Thyroid gland (tissue), 4 donors: ENCODE data around the gene OOSP1. TPM values are rescaled to one million over a fixed set of nuclear protein-coding genes. Genes with fewer than 3 reads are reported as not detected.

ENCODE experiments used
- DNase-seq, 2 donors: peaks; one replicate each; pipeline ENCODE4 v3.0.0-alpha.2; 2019
- H3K27ac ChIP-seq, 3 donors: fragments of 200-600 bp; sonication (generic); 1 replicate in 2 of 3; 2 replicates in 1 of 3; pipeline ENCODE4 v1.5.1; 2016 to 2019; ENCODE audit warnings: mild to moderate bottlenecking in 1 of 3, moderate library complexity in 1 of 3
- H3K27me3 ChIP-seq: fragments of 200-600 bp; sonication (generic); one replicate; pipeline ENCODE4 v1.5.1; 2019
- H3K36me3 ChIP-seq, 2 donors: fragments of 200-600 bp; sonication (generic); one replicate each; pipeline ENCODE4 v1.5.1; 2016 to 2019
- H3K4me1 ChIP-seq, 2 donors: fragments of 200-600 bp; sonication (generic); one replicate each; pipeline ENCODE4 v1.5.1; 2017 to 2019
- H3K4me3 ChIP-seq, 3 donors: fragments of 200-600 bp; sonication (generic); replicated peaks in 1 of 3; 1 replicate in 2 of 3; 2 replicates in 1 of 3; pipeline ENCODE4 v1.5.1; 2016; ENCODE audit warnings: mild to moderate bottlenecking in 1 of 3
- H3K9me3 ChIP-seq: fragments of 200-600 bp; sonication (generic); one replicate; pipeline ENCODE4 v1.5.1; 2017
- CTCF ChIP-seq, 6 experiments: fragments of 200-600 bp in 3 of 6; fragments of 450-650 bp in 3 of 6; sonication (generic) in 3 of 6; IDR thresholded peaks; one replicate each; pipeline ENCODE4 v1.5.1; 2016 to 2019; ENCODE audit warnings: antibody characterized with exemption in 6 of 6, mild to moderate bottlenecking in 2 of 6, inconsistent platforms in 1 of 6, moderate library complexity in 1 of 6
- POLR2A ChIP-seq, 2 donors: fragments of 450-650 bp; IDR thresholded peaks; one replicate each; pipeline ENCODE4 v1.6.1; 2017; ENCODE audit warnings: antibody characterized with exemption in 2 of 2, mild to moderate bottlenecking in 2 of 2, moderate library complexity in 1 of 2
- WGBS, 2 donors: methylation state at CpG; one replicate each; pipeline ENCODE4 v1.1.5; 2017; 5-methylcytosine and 5-hydroxymethylcytosine counted together
- intact Hi-C: fragments of 100-400 bp; cut with DNase I; formaldehyde crosslinking; loops from one replicate; pipeline ENCODE4 v1.15.1; 2023
- total RNA-seq, 4 donors: library from RNA; depleted of rRNA; stranded (reverse); fragments of >200 nt; gene quantifications; one replicate each; pipeline ENCODE4 v1.2.3, GENCODE V29; 2016

Gene OOSP1
- total RNA-seq, 4 donors from 2014 or later, result not detected

- Histone ChIP-seq H3K9me3 (no peaks in the 10 kb centered on the region), H3K4me3 (no peak overlapping the region), H3K36me3 (no peaks in the 10 kb centered on the region), H3K27me3 (no peaks in the 10 kb centered on the region), H3K4me1 (no peaks in the 10 kb centered on the region), H3K27ac (no peak overlapping the region)
- TF ChIP-seq CTCF (IDR thresholded peaks at IDR 0.05), result no peak
- TF ChIP-seq POLR2A (IDR thresholded peaks at IDR 0.05), result no peak
- intact Hi-C loops, result no loop called here
- 68 to 91% methylated on average over 1 of the region's 1 CpG for WGBS, 2 donors
- no peak for DNase-seq
Observed at GRCh38 chr11:59983212-59983611, 45.0 kb downstream of the OOSP1 start.

GRCh38 chr11:59984368-59984767 is 46.1 kb downstream of the OOSP1 start:
- 84 to 94% methylated on average over 3 of the region's 3 CpGs for WGBS, 2 donors
- Histone ChIP-seq H3K27me3 (no peaks in the 10 kb centered on the region), H3K27ac (no peak overlapping the region), H3K4me1 (no peaks in the 10 kb centered on the region), H3K9me3 (no peaks in the 10 kb centered on the region), H3K36me3 (no peaks in the 10 kb centered on the region), H3K4me3 (no peak overlapping the region)
- DNase-seq, result no peak
- TF ChIP-seq POLR2A (IDR thresholded peaks at IDR 0.05), result no peak
- TF ChIP-seq CTCF (IDR thresholded peaks at IDR 0.05), result no peak
- intact Hi-C loops, result no loop called here

GRCh38 chr11:59990421-59990820 is 52.2 kb downstream of the OOSP1 start:
- Histone ChIP-seq H3K4me1 (no peaks in the 10 kb centered on the region), H3K36me3 (no peaks in the 10 kb centered on the region), H3K27ac (no peak overlapping the region), H3K27me3 (no peaks in the 10 kb centered on the region), H3K9me3 (no peaks in the 10 kb centered on the region), H3K4me3 (no peak overlapping the region)
- 74 to 77% methylated on average over 1 of the region's 1 CpG for WGBS, 2 donors
- TF ChIP-seq CTCF (IDR thresholded peaks at IDR 0.05) (no peak), POLR2A (IDR thresholded peaks at IDR 0.05) (no peak)
- no peak for DNase-seq
- intact Hi-C loops, result no loop called here

GRCh38 chr11:59992425-59992824 is 54.2 kb downstream of the OOSP1 start:
- H3K27ac ChIP-seq, result no peak overlapping the region
- no peaks in the 10 kb centered on the region for H3K4me1 ChIP-seq
- H3K27me3 ChIP-seq, result no peaks in the 10 kb centered on the region
- H3K9me3 ChIP-seq, result no peaks in the 10 kb centered on the region
- DNase-seq, result no peak
- intact Hi-C loops, result no loop called here
- H3K36me3 ChIP-seq, result no peaks in the 10 kb centered on the region
- H3K4me3 ChIP-seq, result no peak overlapping the region
- 68 to 71% methylated on average over 5 of the region's 5 CpGs for WGBS, 2 donors
- no peak for TF ChIP-seq POLR2A (IDR thresholded peaks at IDR 0.05)
- no peak for TF ChIP-seq CTCF (IDR thresholded peaks at IDR 0.05)

GRCh38 chr11:59997800-59998199 is 59.6 kb downstream of the OOSP1 start:
- intact Hi-C loops, result no loop called here
- WGBS, 2 donors, result 61 to 75% methylated on average over 2 of the region's 2 CpGs
- Histone ChIP-seq H3K36me3 (no peaks in the 10 kb centered on the region), H3K4me1 (no peaks in the 10 kb centered on the region), H3K4me3 (no peak overlapping the region), H3K9me3 (no peaks in the 10 kb centered on the region), H3K27me3 (no peaks in the 10 kb centered on the region), H3K27ac (no peak overlapping the region)
- no peak for DNase-seq
- TF ChIP-seq POLR2A (IDR thresholded peaks at IDR 0.05), result no peak
- TF ChIP-seq CTCF (IDR thresholded peaks at IDR 0.05), result no peak
